Pancreas (tissue), 10 donors: Measurements from ENCODE around the gene CSF1. TPM values are rescaled to one million over a fixed set of nuclear protein-coding genes. Genes with fewer than 3 reads are reported as not detected.
A peak's percentile ranks its signal among the peaks of the same experiment; 100 is the strongest.

Experiments used
- ATAC-seq, 4 donors: fragments of 200-7000 bp; cut with Tn5 transposase; one replicate each; pipeline versions ENCODE4 v1.8.0 to v1.9.1; 2020; ENCODE audit warnings: mild to moderate bottlenecking in 4 of 4, moderate library complexity in 4 of 4
- DNase-seq, 6 donors: peaks; one replicate each; pipeline ENCODE4 v3.0.0-alpha.2; 2020
- FAIRE-seq: peaks from 2 replicates; lab custom pipeline; 2012; peaks lifted over from hg19 to GRCh38; lab: Jason Lieb, UNC
- H3K27ac ChIP-seq, 4 donors: fragments of 200-600 bp; sonication (generic); 1 replicate in 3 of 4; 2 replicates in 1 of 4; pipeline versions ENCODE4 v1.5.0 to v1.8.0; 2020
- H3K27me3 ChIP-seq, 4 donors: fragments of 200-600 bp; one replicate each; pipeline ENCODE4 v1.8.0; 2021
- H3K36me3 ChIP-seq, 3 donors: fragments of 200-600 bp; sonication (generic) in 1 of 3; one replicate each; pipeline versions ENCODE4 v1.5.0 to v1.8.0; 2020 to 2021
- H3K4me1 ChIP-seq, 3 donors: fragments of 200-600 bp; one replicate each; pipeline ENCODE4 v1.8.0; 2021
- H3K4me3 ChIP-seq, 4 donors: fragments of 200-600 bp; sonication (generic) in 2 of 4; one replicate each; pipeline versions ENCODE4 v1.5.0 to v1.8.0; 2020 to 2021
- H3K9me3 ChIP-seq, 4 donors: fragments of 200-600 bp; one replicate each; pipeline ENCODE4 v1.8.0; 2021
- WGBS, 2 donors: extraction: QIAGEN DNeasy Blood & Tissue Kit; methylation state at CpG; one replicate each; pipeline ENCODE4 v1.1.7; 2013; 5-methylcytosine and 5-hydroxymethylcytosine counted together
- intact Hi-C, 3 donors: fragments of 100-400 bp; cut with DNase I; formaldehyde crosslinking; loops; one replicate each; pipeline versions ENCODE4 v1.11.1 to v1.14.2; 2022
- polyA plus RNA-seq, 2 donors: library from polyadenylated mRNA; stranded (reverse); fragments of 200-250 nt; gene quantifications; one replicate each; pipeline ENCODE4 v1.2.3, GENCODE V29; 2013
- total RNA-seq, 6 donors: library from RNA; stranded (reverse); fragmentation: NEBNext Ultra II Directional in 4 of 6; extraction: Animal tissue kit (Norgen Biotek cat#: 25700) in 4 of 6; gene quantifications; one replicate each; pipeline versions ENCODE4 v1.2.1 to v1.2.4, GENCODE V29; 2021 to 2023
- TF ChIP-seq, protein P1 (sequence below), 4 donors: fragments of 200-600 bp; sonication (generic) in 3 of 4; IDR thresholded peaks; one replicate each; pipeline versions ENCODE4 v1.5.0 to v1.8.0; 2021; ENCODE audit warnings: antibody characterized with exemption in 4 of 4
- donor health status: healthy with polysubstance abuse.
- donor health status: DM: no; HTN: no; CAD: no; lungs with moderate emphysema.
- donor health status: DM: no; HTN: no; CAD: no.
- donor health status: control.
- donor health status: control.
- donor health status: Bipolar disorder and iron deficiency.
- donor health status: DM: yes; HTN: yes; CAD: no.
- donor health status: DM: no; HTN: no; CAD: no.
- donor health status: DM: no; HTN: no; CAD: no.
- donor health status: DM: yes; HTN: yes; CAD: no.

Gene CSF1
- total and polyA plus RNA-seq, 8 donors, result 6.7 to 38.3 (median 15.6) TPM

DNA sequence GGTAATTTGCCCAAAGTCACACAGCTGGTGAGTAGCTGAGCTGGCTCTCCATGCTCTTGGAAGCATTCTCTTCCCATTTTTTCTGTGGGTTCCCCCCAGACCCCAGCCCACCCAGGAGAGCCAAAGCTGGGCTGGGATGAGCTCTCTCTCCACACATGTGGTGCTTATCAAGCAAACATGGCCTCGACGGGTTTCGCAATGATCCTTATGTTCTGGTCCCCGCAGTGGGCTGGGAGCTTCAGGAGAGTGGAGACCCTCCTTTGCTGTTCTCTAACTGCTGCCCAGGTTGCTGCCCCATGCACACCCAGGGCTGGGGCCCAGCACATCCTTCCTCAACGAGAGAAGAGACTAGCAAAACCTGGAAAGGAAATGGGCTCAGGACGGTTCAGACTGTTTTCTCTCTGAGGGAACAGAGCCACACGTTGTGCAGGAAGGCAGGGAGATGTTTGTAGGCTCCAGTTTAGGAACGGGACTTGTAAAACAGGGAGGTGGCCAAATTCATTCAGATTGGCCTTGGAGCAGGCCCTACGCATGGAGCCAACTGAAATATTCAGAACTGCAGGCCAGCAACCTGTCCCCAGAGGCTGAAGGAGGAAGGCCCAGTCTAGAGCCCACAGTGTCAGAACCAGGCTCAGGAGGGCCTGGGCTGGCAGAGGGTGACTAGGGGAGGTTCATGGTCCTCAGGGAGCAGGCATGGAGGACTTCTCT, 27.2 kb upstream of the CSF1 start:
- Histone ChIP-seq H3K36me3 (no peaks in the 10 kb centered on the region), H3K4me3 (no peak overlapping the region), H3K4me1 (no peaks in the 10 kb centered on the region), H3K27ac (no peak overlapping the region), H3K27me3 (no peaks in the 10 kb centered on the region), H3K9me3 (no peaks in the 10 kb centered on the region)
- DNase-seq, result no peak
- TF ChIP-seq, protein P1, sequence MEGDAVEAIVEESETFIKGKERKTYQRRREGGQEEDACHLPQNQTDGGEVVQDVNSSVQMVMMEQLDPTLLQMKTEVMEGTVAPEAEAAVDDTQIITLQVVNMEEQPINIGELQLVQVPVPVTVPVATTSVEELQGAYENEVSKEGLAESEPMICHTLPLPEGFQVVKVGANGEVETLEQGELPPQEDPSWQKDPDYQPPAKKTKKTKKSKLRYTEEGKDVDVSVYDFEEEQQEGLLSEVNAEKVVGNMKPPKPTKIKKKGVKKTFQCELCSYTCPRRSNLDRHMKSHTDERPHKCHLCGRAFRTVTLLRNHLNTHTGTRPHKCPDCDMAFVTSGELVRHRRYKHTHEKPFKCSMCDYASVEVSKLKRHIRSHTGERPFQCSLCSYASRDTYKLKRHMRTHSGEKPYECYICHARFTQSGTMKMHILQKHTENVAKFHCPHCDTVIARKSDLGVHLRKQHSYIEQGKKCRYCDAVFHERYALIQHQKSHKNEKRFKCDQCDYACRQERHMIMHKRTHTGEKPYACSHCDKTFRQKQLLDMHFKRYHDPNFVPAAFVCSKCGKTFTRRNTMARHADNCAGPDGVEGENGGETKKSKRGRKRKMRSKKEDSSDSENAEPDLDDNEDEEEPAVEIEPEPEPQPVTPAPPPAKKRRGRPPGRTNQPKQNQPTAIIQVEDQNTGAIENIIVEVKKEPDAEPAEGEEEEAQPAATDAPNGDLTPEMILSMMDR (IDR thresholded peaks at IDR 0.05), result no peak
- 67 to 74% methylated on average over 9 of the region's 9 CpGs for WGBS, 2 donors
- intact Hi-C loops, result no loop called here
- no peak for FAIRE-seq
- ATAC-seq, result peak in 1 of 4 donors; percentile 58

DNA sequence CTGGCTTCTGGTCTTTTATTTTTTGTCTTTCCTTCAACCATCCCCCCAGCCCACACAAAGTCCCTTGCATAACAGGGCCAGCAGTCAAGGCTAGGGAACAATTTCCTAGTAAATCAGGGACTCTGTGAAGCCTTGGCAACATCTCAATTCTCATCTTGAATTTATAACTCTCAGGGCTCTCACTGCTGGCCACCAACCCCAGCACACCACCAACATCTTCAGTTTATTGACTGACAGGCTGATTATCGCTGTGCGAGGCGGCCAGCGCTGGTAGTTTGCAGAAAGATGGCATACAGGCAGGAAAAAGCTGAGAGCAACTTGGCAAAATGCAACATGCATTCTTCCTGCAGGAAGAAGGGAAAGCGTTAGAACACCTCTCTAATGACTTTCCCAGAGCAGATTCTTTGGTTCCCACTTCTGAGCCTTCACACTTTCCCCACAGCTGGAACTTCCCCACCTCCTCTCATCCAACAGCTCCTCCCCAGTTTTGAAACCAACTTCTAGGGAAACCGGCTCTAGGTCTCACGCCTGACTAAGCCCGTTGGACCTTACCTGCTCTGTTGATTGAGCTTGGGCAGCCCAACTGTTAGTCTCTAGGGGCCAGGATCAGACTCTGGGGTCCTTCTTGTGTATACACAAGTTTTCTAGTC, 26.3 kb upstream of the CSF1 start:
- Histone ChIP-seq H3K4me1 (no peaks in the 10 kb centered on the region), H3K27ac (no peak overlapping the region), H3K36me3 (no peaks in the 10 kb centered on the region), H3K4me3 (no peak overlapping the region), H3K9me3 (no peaks in the 10 kb centered on the region), H3K27me3 (no peaks in the 10 kb centered on the region)
- peak in 1 of 4 donors; percentile 38 for ATAC-seq
- TF ChIP-seq, protein P1 (IDR thresholded peaks at IDR 0.05), result no peak
- intact Hi-C loops, result no loop called here
- no peak for FAIRE-seq
- 78 to 81% methylated on average over 8 of the region's 8 CpGs for WGBS, 2 donors
- no peak for DNase-seq

DNA sequence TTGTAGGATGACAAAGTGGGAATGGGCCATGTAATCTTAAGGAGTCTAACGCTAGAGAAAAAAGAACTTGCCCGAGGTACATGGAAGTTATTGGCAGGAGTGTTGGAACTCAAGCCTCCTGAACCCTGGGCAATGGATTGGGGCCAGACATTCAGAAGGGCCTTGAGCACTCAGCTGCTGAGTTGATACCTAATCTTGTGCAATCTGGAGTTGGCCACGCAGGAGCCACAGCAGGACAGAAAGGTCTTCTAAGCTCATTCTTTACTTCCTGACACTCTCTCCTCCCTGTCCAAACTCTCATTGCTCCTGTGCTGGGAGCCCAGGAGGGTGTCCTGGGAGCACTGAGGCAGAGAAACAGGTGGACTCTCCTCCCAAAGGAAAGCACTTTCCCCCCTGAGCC, 25.1 kb upstream of the CSF1 start:
- Histone ChIP-seq H3K4me3 (no peak overlapping the region), H3K4me1 (no peaks in the 10 kb centered on the region), H3K27me3 (no peaks in the 10 kb centered on the region), H3K36me3 (no peaks in the 10 kb centered on the region), H3K27ac (no peak overlapping the region), H3K9me3 (no peaks in the 10 kb centered on the region)
- DNase-seq (no peak), FAIRE-seq (no peak), ATAC-seq (no peak)
- intact Hi-C loops, result no loop called here
- WGBS, 2 donors, result 40 to 48% methylated on average over 3 of the region's 3 CpGs
- TF ChIP-seq, protein P1 (IDR thresholded peaks at IDR 0.05), result no peak

DNA sequence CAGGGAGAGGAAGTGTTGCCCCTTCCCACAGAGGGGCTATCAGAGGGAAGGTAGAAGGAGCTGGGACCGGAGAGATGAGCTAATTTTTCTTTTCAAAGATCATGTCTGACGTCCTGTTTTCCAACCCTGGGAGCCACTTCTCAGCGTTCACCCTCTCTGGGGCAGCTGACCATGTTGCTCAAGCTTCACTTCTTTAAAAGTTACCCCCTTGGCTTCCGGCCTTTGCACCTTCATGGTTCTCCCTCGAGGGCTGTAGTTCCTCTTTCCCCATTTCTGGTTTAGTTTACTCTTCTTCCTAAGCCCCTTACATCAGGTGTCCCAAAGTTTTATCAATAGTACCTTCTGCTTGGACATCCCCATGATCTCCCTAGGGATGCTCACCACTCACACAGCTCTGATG, 23.8 kb upstream of the CSF1 start:
- DNase-seq (no peak), ATAC-seq (peak in 2 of 4 donors; percentile 47 to 67), FAIRE-seq (no peak)
- Histone ChIP-seq H3K4me1 (no peaks in the 10 kb centered on the region), H3K9me3 (no peaks in the 10 kb centered on the region), H3K27ac (no peak overlapping the region), H3K27me3 (no peaks in the 10 kb centered on the region), H3K36me3 (no peaks in the 10 kb centered on the region), H3K4me3 (no peak overlapping the region)
- WGBS, 2 donors, result 78 to 88% methylated on average over 5 of the region's 5 CpGs
- intact Hi-C loops, result no loop called here
- TF ChIP-seq, protein P1 (IDR thresholded peaks at IDR 0.05), result no peak

DNA sequence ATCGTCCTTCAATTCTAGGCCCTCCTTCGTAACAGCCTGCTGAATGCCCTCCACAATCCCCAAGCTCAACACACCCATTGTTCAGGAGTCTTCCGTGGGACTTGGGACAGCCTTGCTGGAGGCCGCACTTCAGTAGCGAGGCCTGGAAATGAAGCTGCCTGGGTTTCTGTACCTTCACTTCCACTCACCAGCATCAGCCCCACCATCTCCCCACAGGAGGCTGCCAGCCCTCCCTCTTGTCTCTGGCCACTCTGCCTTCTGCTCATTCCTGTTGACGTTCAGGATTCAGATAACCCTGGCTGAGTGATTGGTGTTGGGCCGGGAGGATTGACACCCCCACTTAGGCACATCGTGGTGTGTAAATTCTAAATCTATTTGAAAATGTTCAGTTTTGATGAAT, 23.4 kb upstream of the CSF1 start:
- Histone ChIP-seq H3K9me3 (no peaks in the 10 kb centered on the region), H3K4me3 (no peak overlapping the region), H3K27me3 (no peaks in the 10 kb centered on the region), H3K27ac (no peak overlapping the region), H3K36me3 (no peaks in the 10 kb centered on the region), H3K4me1 (no peaks in the 10 kb centered on the region)
- intact Hi-C loops, result no loop called here
- FAIRE-seq (no peak), DNase-seq (no peak), ATAC-seq (no peak)
- TF ChIP-seq, protein P1 (IDR thresholded peaks at IDR 0.05), result no peak
- WGBS, 2 donors, result 75 to 80% methylated on average over 8 of the region's 8 CpGs
